Hematopoietic multipotent progenitor cell treated with erythropoietin and hydrocortisone succinate and interleukin-3 and kit ligand, for 15 days (in vitro differentiated cells): ENCODE results near the gene PBOV1.

Experiments
- DNase-seq: peaks from one replicate; pipeline ENCODE4 v3.0.0-alpha.2; 2015; ENCODE audit warnings: low spot score

The PBOV1 gene

GRCh38 chr6:138218449-138218848 lies at the start of gene PBOV1:
TSS of gene PBOV1 (minus strand) at chr6:138218491. CDS start at chr6:138218395, 96 bp downstream.
- DNase-seq, result no peak

DNA sequence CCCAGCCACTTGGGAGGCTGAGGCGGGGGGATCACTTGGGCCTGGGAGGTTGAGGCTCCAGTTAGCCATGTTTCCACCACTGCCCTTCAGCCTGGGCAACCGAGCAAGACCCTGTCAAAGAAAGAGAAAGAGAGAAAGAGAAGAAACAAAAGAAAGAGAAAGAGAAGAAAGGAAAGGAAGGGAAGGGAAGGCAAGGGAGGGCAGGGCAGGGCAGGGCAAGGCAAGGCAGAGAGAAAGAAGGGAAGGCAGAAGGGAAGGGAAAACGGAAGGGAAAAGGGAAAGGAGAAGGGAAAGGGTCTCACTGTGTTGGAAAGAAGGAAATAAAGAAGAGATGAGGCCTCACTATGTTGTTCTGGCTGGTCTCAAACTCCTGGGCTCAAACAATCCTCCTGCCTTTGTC lies 47.8 kb upstream of the PBOV1 start:
- no peak for DNase-seq

DNA sequence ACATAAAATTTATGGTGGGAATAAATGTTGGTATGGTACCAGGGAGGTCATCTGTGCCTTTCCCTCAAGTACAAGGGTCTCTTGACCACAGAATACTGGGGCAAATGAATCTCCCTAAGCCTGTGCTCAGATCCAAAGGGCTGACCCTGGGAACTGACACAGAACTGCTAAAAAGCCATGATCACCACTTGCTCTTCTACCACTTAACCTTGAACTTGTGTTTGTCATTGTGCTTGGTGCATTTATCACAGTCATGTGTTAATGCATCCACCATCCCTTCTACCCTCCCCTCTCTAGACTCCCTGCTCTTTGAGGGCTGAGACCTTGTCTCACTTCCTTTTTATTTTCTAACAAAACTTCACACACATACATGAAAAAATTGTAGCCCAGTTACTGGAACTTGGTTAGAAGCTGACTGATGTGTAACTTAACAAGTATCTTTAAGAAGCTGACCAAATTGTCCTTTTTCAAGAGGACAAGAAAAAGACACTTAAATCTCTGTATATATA lies 46.1 kb upstream of the PBOV1 start:
- no peak for DNase-seq

DNA sequence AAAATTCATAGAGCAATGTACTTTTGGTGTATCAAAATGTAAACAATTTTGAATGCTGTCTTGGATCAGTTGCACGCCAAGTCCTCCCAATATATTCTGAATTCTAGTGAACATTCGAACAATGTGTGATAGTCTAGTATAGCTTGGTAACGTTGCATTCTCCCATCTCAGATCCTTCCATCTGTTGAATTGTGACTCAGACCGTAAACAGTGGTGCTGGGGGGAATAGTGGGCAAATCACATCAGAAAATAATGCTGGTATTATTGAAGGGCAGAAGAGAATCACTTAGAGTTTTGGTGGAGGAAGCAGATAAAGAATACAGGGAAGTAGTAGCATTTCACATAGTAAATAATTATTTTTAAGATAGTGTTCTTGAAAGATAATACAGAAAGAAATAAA lies 45.7 kb upstream of the PBOV1 start:
- DNase-seq, result no peak

GRCh38 chr6:138261116-138261780 lies 43.0 kb upstream of the PBOV1 start:
- DNase-seq, result no peak

- no peak for DNase-seq
Measured at GRCh38 chr6:138258991-138259390, 40.7 kb upstream of the PBOV1 start.

DNA sequence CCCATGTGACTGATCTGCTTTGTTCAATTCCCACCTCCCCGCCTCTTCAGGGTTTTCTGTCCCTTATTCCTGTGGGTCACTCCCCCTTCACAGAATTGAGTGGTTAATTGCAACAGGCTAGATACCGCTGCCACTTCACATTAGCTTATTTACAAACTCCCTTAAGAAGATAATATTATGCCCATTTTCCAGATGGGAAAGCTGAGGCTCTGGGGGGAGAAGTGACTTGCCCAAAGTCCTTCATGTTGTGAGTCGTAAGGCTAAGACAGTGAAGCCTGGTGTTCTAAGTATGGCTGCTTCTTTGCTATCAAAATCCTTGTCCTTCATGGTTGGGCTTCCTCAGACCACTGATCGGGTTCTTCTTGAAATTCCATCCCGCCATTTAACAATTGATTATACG lies 39.9 kb upstream of the PBOV1 start:
- no peak for DNase-seq

DNA sequence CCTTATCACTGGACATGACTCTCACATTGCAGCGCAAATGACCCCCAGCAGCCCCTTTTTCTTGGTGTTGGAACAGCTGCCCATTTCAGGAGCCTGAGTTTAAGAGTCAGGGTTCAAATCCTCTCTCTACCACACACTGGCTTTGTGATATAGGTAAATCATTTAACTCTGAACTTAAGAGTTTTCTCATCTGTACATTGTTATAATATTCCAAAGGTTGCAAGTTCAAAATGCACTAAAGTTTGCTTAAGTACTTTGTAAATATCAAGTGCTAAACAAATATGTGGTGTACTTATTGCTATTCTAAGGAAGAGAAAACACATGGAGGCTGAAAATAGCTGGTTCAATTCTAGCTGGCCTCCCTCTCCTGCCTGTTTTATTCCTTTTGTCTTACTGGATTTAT lies 39.3 kb upstream of the PBOV1 start:
- no peak for DNase-seq

- no peak for DNase-seq
Measured at GRCh38 chr6:138255443-138255842, 37.2 kb upstream of the PBOV1 start.

DNA sequence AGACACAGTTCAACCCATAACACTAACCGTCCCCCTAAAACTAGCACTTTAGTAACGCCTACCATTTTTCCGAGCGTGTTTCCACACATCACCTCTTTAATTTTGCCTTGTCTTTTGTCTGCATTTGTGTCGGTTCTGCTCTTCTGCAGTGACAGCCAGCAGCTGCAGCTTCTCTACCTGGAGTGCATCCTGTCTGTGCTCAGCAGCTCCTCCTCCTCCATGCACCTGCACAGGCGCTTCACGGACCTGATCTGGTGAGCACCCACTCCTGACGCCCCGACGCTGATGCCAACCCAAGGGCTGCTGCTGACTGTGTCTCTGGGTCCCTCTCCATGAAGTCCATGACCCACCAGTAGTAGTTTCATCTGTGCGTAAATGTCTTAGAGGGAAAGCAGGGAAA lies 35.4 kb upstream of the PBOV1 start:
- no peak for DNase-seq

DNA sequence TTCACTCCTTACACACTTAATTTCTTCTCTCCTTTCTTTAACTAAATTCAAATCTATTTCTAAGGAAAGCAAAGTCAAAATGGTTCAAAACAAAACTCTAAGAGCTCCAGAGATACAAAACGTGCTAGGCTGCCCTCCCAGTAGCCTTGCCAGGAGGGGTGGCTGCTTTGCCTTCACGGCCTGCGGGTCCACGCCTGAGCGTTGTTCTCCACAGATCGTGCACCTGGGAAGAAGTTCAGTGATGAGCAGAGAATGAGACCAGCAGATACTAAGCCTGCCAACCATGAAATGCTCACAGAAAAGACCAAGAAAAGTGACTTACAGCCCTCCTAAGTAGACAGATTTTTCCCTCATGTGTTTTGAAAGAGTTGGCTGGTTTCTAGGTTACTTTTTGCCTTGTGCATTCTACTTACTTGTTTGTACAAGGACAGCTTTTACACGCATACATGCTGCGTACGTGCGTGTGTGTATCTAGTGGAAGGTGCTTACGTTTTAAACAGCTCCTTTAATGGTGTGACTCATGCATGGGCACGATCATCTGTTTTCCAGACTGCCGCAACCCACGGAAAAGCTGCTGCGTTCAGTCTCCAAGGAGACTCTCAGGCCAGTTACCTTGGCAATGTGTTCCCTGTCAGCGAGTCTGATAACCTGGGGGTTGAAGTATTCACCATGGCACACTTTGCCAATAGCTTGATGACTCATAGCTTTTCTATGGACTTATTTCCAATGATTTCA lies 32.4 kb upstream of the PBOV1 start:
- DNase-seq, result no peak

DNA sequence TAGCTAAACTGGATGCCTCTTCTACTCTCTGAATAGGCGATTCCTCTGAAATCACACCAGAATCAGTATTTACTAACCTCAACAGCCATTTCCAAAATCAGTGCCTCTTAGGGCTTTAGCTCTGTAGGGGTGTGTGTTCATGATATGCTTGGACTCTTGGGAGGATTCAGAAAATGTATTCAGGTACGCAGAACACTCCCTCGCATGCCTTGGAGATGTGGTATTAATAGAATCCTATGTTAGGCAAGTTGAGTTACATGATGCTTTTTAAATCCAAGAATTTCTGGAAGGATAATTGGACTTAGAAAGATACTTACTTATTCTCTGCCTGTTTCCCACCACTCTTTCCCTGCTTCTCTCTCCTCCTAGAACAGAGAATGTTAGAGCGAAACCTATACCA lies 31.8 kb upstream of the PBOV1 start:
- DNase-seq, result no peak

DNA sequence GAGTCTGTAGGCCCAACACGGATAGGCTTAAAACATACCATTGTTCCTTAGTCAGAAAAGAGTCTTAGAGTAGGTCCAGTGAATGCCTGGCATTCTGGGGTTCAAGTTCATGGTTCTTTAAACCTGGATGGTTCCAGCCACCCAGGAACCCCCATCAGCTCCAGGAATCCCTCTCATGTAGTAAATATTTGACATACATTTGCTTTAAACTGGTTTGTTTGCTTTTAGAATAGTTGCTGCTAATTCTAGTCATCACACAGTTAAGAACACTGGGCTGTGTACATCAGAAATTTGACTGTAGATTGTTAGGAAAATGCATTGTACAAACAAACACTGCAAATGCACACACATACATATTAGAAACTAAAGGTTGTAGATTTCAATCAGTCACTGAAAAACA lies 30.6 kb upstream of the PBOV1 start:
- DNase-seq, result no peak

GRCh38 chr6:138248011-138248410 lies 29.7 kb upstream of the PBOV1 start:
- DNase-seq, result no peak

DNA sequence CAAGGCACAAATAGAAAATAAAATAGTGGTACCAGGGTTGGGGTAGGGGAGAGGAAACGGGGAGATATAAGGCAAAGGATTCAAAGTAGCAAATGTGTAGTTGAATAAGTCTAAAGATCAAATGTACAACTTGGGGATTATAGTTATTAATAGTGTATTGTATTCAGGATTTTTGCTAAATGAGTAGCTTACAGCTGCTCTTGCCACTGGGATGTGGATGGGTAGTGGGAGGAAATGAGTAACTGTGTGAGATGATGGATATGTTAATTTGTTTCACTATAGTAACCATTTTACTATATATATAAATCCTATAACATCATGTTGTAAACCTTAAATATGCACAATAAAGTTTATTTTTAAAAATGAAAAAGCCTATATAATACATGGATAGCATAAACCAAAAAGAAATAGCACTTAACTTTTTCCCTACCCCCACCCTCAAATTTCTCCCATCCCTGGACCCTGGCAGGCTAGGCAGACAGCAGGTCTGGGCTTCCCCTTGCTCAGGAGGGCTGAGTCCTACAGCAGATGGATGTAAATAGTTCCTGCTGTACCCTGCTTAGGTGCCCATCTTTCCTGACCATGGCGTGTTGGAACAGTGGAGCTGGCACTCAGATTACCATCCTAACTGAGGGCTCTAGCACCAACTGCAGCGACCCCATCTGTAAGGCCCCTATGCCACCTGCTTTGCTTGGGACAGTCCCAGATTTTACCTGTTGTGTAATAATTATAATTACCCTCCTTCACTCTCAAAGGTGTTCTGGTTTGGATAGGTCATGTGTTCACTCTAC lies 28.6 kb upstream of the PBOV1 start:
- DNase-seq, result no peak

- no peak for DNase-seq
Measured at GRCh38 chr6:138245751-138246150, 27.5 kb upstream of the PBOV1 start.

DNA sequence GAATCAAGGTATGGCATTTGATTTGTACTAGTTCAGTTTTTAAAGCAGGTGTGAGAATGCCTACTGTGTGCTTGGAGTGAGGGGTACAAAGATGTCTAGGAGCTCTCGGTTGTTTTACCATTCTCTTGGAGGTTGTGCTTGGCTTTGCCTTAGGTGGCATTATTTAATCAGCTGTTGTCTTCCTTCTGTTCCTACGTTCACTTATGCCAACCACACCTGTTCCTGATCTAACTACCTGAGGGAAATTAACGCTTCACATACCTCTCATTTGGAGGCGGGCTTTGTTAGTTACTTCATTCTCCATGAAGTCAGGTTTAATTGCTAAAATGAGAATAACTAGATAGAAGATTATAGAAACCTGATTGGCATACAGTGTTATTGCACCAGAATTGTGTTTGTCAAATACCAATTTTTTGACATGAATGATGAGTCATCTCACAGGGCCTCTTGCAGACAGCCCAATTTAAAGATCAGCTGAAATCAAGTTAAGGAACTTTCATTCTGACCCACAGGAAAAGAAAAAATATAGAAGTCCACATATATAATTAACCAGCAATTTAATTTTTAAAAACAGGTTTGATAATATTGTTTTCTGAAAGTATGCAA lies 24.8 kb upstream of the PBOV1 start:
- no peak for DNase-seq

DNA sequence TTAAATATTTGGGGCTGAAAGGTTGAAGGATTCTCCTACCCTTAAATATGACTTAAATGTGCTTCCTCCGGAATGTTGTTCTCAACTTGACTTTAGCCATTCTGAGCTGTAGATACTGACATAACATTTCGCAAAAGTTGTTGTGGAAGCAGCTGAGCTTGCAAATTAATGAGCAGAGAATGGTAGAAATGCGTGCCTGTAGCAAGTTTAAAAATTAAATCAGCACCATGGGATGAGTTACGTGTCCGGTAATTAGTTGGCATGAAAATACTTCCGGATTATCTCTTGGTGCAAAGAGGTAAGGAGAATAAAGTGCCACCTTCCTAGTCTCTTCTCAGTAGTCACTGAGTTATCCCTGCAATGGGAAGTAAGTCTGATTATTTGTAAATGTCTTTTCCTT lies 23.6 kb upstream of the PBOV1 start:
- no peak for DNase-seq

DNA sequence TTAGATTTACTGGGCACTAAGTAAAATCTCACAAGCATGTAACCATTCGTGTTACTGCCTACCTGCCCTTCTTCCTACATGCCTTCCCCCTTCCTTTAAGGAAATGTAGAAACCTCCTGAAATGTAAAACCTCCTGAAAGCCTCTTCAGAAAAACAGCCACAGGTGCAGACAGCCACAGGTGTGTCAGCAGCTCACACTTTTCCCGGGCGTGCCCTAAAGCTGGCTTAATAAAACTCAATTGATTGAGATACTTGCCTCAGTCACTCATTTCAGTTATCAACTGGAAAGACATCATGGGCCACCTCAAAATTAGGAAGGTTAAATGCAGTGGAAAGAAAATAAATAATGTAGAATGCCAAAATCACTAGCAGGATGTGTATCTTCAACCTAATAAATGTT lies 23.1 kb upstream of the PBOV1 start:
- DNase-seq, result no peak

DNA sequence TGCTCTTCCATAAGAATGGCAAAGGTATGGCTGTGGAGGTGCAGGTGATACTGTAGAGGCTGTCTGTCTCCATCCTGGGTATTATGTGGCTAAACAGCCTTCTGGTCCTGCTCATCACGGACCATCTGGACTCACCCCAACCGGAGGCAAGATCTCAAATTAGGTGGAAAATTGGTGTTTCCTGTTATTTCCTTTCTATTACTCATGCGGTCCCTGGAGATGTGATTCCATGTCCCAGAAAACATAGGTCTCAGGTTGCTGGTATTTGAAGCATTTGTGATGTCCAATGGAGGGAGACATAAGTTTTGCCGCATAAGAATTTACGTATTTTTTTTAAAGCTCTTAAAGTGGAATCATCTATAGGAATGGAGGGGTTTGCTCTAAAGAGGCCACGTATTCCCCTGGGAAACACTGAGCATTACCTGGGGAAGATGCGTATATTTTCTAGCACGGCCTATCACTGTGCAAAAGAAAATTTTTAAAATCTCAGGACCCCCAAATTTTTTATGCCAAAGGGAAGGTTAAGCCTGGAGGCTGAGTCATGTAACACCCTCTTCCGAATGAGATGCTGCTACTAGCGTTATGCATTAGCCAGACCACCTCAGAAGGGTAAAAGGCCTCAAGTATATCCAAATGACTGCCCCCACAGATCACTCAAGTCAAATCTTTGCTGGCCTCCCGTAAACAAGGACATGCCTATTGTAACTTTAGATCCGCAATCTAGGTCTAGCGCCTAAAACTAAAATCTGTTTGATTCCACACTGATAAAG lies 22.4 kb upstream of the PBOV1 start:
- no peak for DNase-seq

GRCh38 chr6:138239774-138240173 lies 21.5 kb upstream of the PBOV1 start:
- no peak for DNase-seq

DNA sequence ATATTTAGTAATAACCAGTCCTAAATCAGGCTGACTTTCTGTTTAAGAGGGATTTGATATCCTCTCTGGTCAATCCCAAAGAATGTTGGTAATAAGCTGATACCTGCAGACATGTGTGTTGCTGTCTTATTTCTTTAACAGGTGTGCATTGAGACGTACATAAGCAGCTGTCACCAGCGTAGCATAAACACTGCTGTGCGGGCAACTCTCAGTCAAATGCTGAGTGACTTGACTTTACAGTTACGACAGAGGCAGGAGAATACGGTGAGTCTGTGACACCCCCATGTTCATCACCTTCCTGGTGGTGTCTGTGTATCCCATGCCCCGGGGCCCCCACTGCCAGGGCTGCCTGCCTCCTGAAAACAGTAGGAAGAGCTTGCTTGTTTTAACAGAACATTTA lies 20.1 kb upstream of the PBOV1 start:
- DNase-seq, result no peak
